Measurements from ENCODE around the gene DOK5. TPM values are rescaled to one million over a fixed set of nuclear protein-coding genes. Genes with fewer than 3 reads are reported as not detected.

DOK5 gene
- polyA plus RNA-seq, 1 of the 3 experiments (the other 2 are of a cell fraction): 12.4 TPM

- Histone ChIP-seq H3K4me3 (ENCODE audit: low read depth in 2 of 2, low read length in 1 of 2) (no peak overlapping the region), H4K20me1 (ENCODE audit: insufficient read depth) (no peaks in the 10 kb centered on the region), H3K36me3 (replicated peaks in 1 of 2; ENCODE audit: control insufficient read depth in 1 of 2, insufficient read depth in 2 of 2, low read length in 1 of 2) (no peaks in the 10 kb centered on the region), H3K27me3 (ENCODE audit: insufficient read depth) (no peaks in the 10 kb centered on the region), H3K9me2 (no peaks in the 10 kb centered on the region), H2AFZ (ENCODE audit: low read depth) (no peak overlapping the region), H3K9me3 (no peaks in the 10 kb centered on the region), H3K4me1 (ENCODE audit: control insufficient read depth in 1 of 2, insufficient read depth in 2 of 2, low read depth in 1 of 2, low read length in 1 of 2) (no peaks in the 10 kb centered on the region), H3K27ac (ENCODE audit: low read depth in 2 of 2, low read length in 1 of 2) (peak overlapping the region in 1 of 2 experiments; percentile 19; a peak in 1 of 4 replicates), H3F3A (replicated peaks; ENCODE audit: insufficient read depth) (no peaks in the 10 kb centered on the region), H3K9ac (no peak overlapping the region), H3K4me2 (no peak overlapping the region), H3K79me2 (ENCODE audit: insufficient read depth) (no peaks in the 10 kb centered on the region)
- no peak for DNase-seq
- ChIA-PET CTCF (interaction anchor here (1.0 kb wide), 1 partner anchor 23 kb away, joined by 3 read pairs; no protein-coding TSS in a partner anchor), POLR2A (no interaction called here)
- 23% methylated on average over 8 of the region's 8 CpGs for WGBS (ENCODE audit: low lambda C conversion rate)
- TF ChIP-seq RFX5 (IDR thresholded peaks at IDR 0.05; ENCODE audit: low read length) (peak; percentile 74), EZH2phosphoT487 (IDR thresholded peaks at IDR 0.05; ENCODE audit: borderline replicate concordance, low read depth) (no peak)
Observed at GRCh38 chr20:54572665-54573435, 97.5 kb downstream of the DOK5 start.

- ChIA-PET CTCF (interaction anchor here (0.8 to 1.1 kb wide), 3 partner anchors 10 to 22 kb away, joined by 3 read pairs; no protein-coding TSS in a partner anchor), POLR2A (no interaction called here)
- H3K36me3 ChIP-seq (replicated peaks in 1 of 2; ENCODE audit: control insufficient read depth in 1 of 2, insufficient read depth in 2 of 2, low read length in 1 of 2): no peaks in the 10 kb centered on the region
- no peaks in the 10 kb centered on the region for H3K9me2 ChIP-seq
- no peak overlapping the region for H3K4me2 ChIP-seq
- 8% methylated on average over 3 of the region's 6 CpGs for WGBS (ENCODE audit: low lambda C conversion rate)
- no peaks in the 10 kb centered on the region for H3F3A ChIP-seq (replicated peaks; ENCODE audit: insufficient read depth)
- H4K20me1 ChIP-seq (ENCODE audit: insufficient read depth): no peaks in the 10 kb centered on the region
- peak overlapping the region in 1 of 2 experiments; percentile 19; a peak in 1 of 4 replicates for H3K27ac ChIP-seq (ENCODE audit: low read depth in 2 of 2, low read length in 1 of 2)
- no peaks in the 10 kb centered on the region for H3K4me1 ChIP-seq (ENCODE audit: control insufficient read depth in 1 of 2, insufficient read depth in 2 of 2, low read depth in 1 of 2, low read length in 1 of 2)
- TF ChIP-seq CHD2 (IDR thresholded peaks at IDR 0.05; ENCODE audit: low read length, partially characterized antibody): no peak
- TF ChIP-seq SIN3A (IDR thresholded peaks at IDR 0.05; ENCODE audit: borderline replicate concordance, low read depth, low read length): no peak
- no peak for TF ChIP-seq FOXM1 (IDR thresholded peaks at IDR 0.05; ENCODE audit: low read depth)
- H3K79me2 ChIP-seq (ENCODE audit: insufficient read depth): no peaks in the 10 kb centered on the region
- H3K9me3 ChIP-seq: no peaks in the 10 kb centered on the region
- no peaks in the 10 kb centered on the region for H3K27me3 ChIP-seq (ENCODE audit: insufficient read depth)
- no peak for DNase-seq
- H3K9ac ChIP-seq: no peak overlapping the region
- no peak overlapping the region for H3K4me3 ChIP-seq (ENCODE audit: low read depth in 2 of 2, low read length in 1 of 2)
- H2AFZ ChIP-seq (ENCODE audit: low read depth): no peak overlapping the region
Observed at GRCh38 chr20:54573838-54574237, 98.4 kb downstream of the DOK5 start.

GRCh38 chr20:54576518-54576917, 101.1 kb downstream of the DOK5 start:
- no peaks in the 10 kb centered on the region for H3F3A ChIP-seq (replicated peaks; ENCODE audit: insufficient read depth)
- H3K4me2 ChIP-seq: no peak overlapping the region
- no peak overlapping the region for H3K4me3 ChIP-seq (ENCODE audit: low read depth in 2 of 2, low read length in 1 of 2)
- ChIA-PET POLR2A (no interaction called here), CTCF (no interaction called here)
- H3K9me2 ChIP-seq: no peaks in the 10 kb centered on the region
- no peak overlapping the region for H2AFZ ChIP-seq (ENCODE audit: low read depth)
- H3K79me2 ChIP-seq (ENCODE audit: insufficient read depth): no peaks in the 10 kb centered on the region
- no peak overlapping the region for H3K9ac ChIP-seq
- H3K4me1 ChIP-seq (ENCODE audit: control insufficient read depth in 1 of 2, insufficient read depth in 2 of 2, low read depth in 1 of 2, low read length in 1 of 2): no peaks in the 10 kb centered on the region
- no peak overlapping the region for H3K27ac ChIP-seq (ENCODE audit: low read depth in 2 of 2, low read length in 1 of 2)
- no peaks in the 10 kb centered on the region for H3K36me3 ChIP-seq (replicated peaks in 1 of 2; ENCODE audit: control insufficient read depth in 1 of 2, insufficient read depth in 2 of 2, low read length in 1 of 2)
- 4% methylated on average over 6 of the region's 6 CpGs for WGBS (ENCODE audit: low lambda C conversion rate)
- H3K27me3 ChIP-seq (ENCODE audit: insufficient read depth): no peaks in the 10 kb centered on the region
- no peaks in the 10 kb centered on the region for H4K20me1 ChIP-seq (ENCODE audit: insufficient read depth)
- DNase-seq: no peak
- no peaks in the 10 kb centered on the region for H3K9me3 ChIP-seq
- TF ChIP-seq REST (IDR thresholded peaks at IDR 0.05; ENCODE audit: low read depth, low read length) (no peak), POLR2AphosphoS5 (IDR thresholded peaks at IDR 0.05; ENCODE audit: low read depth, low read length) (no peak), GATA2 (CRISPR knock-in tag; IDR thresholded peaks at IDR 0.05) (no peak), EP300 (IDR thresholded peaks at IDR 0.05; ENCODE audit: borderline replicate concordance in 1 of 2, low read depth in 1 of 2, low read length in 1 of 2) (no peak), RAD21 (IDR thresholded peaks at IDR 0.05; ENCODE audit: low read length) (no peak), FOSL2 (IDR thresholded peaks at IDR 0.05; ENCODE audit: borderline replicate concordance, low read depth) (no peak), CTCF (IDR thresholded peaks at IDR 0.05) (no peak), USF1 (IDR thresholded peaks at IDR 0.05; ENCODE audit: borderline replicate concordance, low read depth) (no peak)
